H1 (cell line): ENCODE results near the gene RINT1. TPM values are rescaled to one million over a fixed set of nuclear protein-coding genes. Genes with fewer than 3 reads are reported as not detected.

Experiments used
- CREB1 ChIP-seq: IDR thresholded peaks from 2 replicates; pipeline ENCODE4 v1.6.1; 2012; ENCODE audit warnings: inconsistent platforms
- FOSL1 ChIP-seq: IDR thresholded peaks from 2 replicates; pipeline ENCODE4 v1.6.1; 2011; ENCODE audit warnings: mild to moderate bottlenecking, low read depth, low read length, moderate library complexity; ENCODE audit not compliant: insufficient read depth
- MAFK ChIP-seq: IDR thresholded peaks from 2 replicates; pipeline ENCODE4 v1.6.1; 2012; ENCODE audit warnings: low read depth, mild to moderate bottlenecking, improper control_type of control experiment, low read length
- NANOG ChIP-seq: IDR thresholded peaks from 2 replicates; pipeline ENCODE4 v1.6.1; 2011; ENCODE audit warnings: low read length, low read depth, mild to moderate bottlenecking, inconsistent platforms; ENCODE audit not compliant: insufficient read depth, poor library complexity, severe bottlenecking
- RNF2 ChIP-seq: fragments of 200-900, 300-1000 bp; sonication (generic); IDR thresholded peaks from 2 replicates; pipeline ENCODE4 v1.7.1; 2016; ENCODE audit warnings: borderline replicate concordance, low read depth, mild to moderate bottlenecking, antibody characterized with exemption, low read length; ENCODE audit not compliant: poor library complexity, severe bottlenecking; ENCODE audit errors: missing control alignments
- YY1 ChIP-seq: IDR thresholded peaks from 2 replicates; pipeline ENCODE4 v1.6.1; 2011; ENCODE audit warnings: low read depth, mild to moderate bottlenecking, low read length
- polyA plus RNA-seq, 7 experiments: library from polyadenylated mRNA; depleted of rRNA in 3 of 7; stranded (reverse) in 5 of 7; unstranded in 2 of 7; fragments of >200 nt in 5 of 7; fragments of 200-250 nt in 2 of 7; gene quantifications; 1 replicate in 5 of 7; 2 replicates in 1 of 7; 4 replicates in 1 of 7; pipeline versions ENCODE4 v1.2.1 to v1.2.3, GENCODE V29; 2011 to 2013; ENCODE audit warnings: missing spikeins in 2 of 7, mixed read lengths in 2 of 7
- total RNA-seq: library from RNA; stranded (reverse); fragmentation: NEBNext Ultra II Directional; extraction: Animal tissue kit (Norgen Biotek cat#: 25700); gene quantifications from 2 replicates; pipeline ENCODE4 v1.2.1, GENCODE V29; 2021

The RINT1 gene
- total and polyA plus RNA-seq, 2 of the 8 experiments (the other 6 are each of a cell fraction or from before 2014, with no cell fraction given) = 7.8 to 21.8 TPM

DNA sequence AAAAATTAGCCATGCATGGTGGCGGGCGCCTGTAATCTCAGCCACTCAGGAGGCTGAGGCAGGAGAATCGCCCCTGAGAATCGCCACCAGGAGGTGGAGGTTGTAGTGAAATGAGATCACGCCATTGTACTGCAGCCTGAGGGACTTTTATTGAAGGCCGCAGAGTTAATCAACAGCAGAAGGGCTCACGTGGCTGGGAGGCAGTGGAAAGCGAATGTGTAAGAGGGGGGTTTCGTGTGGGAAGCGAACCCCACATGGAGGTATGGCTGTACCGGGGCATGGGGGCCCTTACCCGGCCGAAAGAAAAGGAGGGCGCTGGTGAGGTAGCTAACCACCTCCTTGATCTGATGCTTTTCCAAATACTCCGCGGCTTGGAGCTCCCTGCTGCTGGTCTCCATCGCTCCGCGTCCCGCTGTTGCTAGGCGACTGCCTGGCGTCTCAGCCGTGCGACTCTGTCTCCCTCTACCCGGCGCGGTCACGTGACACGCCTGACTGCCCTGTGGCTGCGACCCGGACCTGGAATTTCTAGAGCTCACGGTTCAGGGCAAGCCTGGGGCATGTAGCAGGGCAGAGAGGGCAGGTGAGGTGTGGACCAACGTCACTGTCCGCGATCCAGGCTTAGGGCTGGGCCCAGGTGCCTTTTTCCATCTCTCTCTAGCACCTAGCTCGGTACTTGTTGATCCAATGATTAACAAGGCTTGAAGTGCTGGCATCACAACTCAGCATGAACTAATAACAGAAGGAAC, 49.2 kb downstream of the RINT1 start, which contains the start of gene EFCAB10 (continued):
- TF ChIP-seq RNF2 (no peak), NANOG (peak; percentile 43), FOSL1 (no peak), CREB1 (peak; percentile 98), MAFK (no peak), YY1 (peak; percentile 61)
